H1 (cell line): ENCODE measurements around the gene LINC01488. TPM values are rescaled to one million over a fixed set of nuclear protein-coding genes. Genes with fewer than 3 reads are reported as not detected.

Experiments
- CTCF ChIA-PET: fragments of 300-600 bp; sonication (Branson Sonifier 250); formaldehyde crosslinking; loops from one replicate; lab custom pipeline; 2021; ENCODE audit not compliant: partially characterized antibody; lab: Charles Lee
- POLR2A ChIA-PET: fragments of 300-600 bp; sonication (Branson Sonifier 250); formaldehyde crosslinking; loops from one replicate; lab custom pipeline; 2021; ENCODE audit warnings: inconsistent platforms; ENCODE audit not compliant: partially characterized antibody; lab: Charles Lee
- DNase-seq, 2 experiments: peaks; one replicate each; pipeline versions ENCODE4 v3.0.0 to v3.0.0-alpha.2; 2010 to 2022; ENCODE audit warnings: low spot score in 2 of 2, low read depth in 1 of 2, mixed read lengths in 1 of 2
- FAIRE-seq: peaks from 2 replicates; lab custom pipeline; 2011; peaks lifted over from hg19 to GRCh38; lab: Jason Lieb, UNC
- H2AFZ ChIP-seq: 2 replicates; pipeline ENCODE4 v1.8.1; 2012; ENCODE audit warnings: low read length, inconsistent platforms
- H2AK5ac ChIP-seq: 2 replicates; pipeline ENCODE4 v1.6.1; 2013; ENCODE audit warnings: low read depth, low read length
- H2BK120ac ChIP-seq: replicated peaks from 2 replicates; pipeline ENCODE3; 2013; ENCODE audit warnings: low read depth, low read length, inconsistent platforms
- H2BK12ac ChIP-seq: 2 replicates; pipeline ENCODE4 v1.6.1; 2013; ENCODE audit warnings: low read depth, low read length
- H2BK15ac ChIP-seq: 2 replicates; pipeline ENCODE4 v1.6.1; 2013; ENCODE audit warnings: low read length
- H2BK20ac ChIP-seq: 2 replicates; pipeline ENCODE4 v1.6.1; 2013; ENCODE audit warnings: low read length
- H2BK5ac ChIP-seq: 2 replicates; pipeline ENCODE4 v1.6.1; 2013; ENCODE audit warnings: low read depth, low read length
- H3K14ac ChIP-seq: 2 replicates; pipeline ENCODE4 v1.6.1; 2013; ENCODE audit warnings: inconsistent platforms; ENCODE audit not compliant: insufficient read length
- H3K18ac ChIP-seq: 2 replicates; pipeline ENCODE4 v1.6.1; 2013; ENCODE audit warnings: low read length; ENCODE audit errors: extremely low read depth
- H3K23ac ChIP-seq: 2 replicates; pipeline ENCODE4 v1.6.1; 2013; ENCODE audit warnings: inconsistent platforms; ENCODE audit not compliant: insufficient read length
- H3K23me2 ChIP-seq: 2 replicates; pipeline ENCODE4 v1.6.1; 2013; ENCODE audit warnings: low read depth, low read length
- H3K27ac ChIP-seq: 2 replicates; pipeline ENCODE4 v1.6.1; 2011; ENCODE audit warnings: low read depth, low read length, inconsistent platforms
- H3K27me3 ChIP-seq, 4 experiments: replicated peaks in 1 of 4; 1 replicate in 1 of 4; 2 replicates in 3 of 4; pipeline versions ENCODE4 v1.6.1 to v1.8.1; 2011 to 2013; ENCODE audit warnings: low read length in 3 of 4, mild to moderate bottlenecking in 3 of 4, inconsistent platforms in 2 of 4, mixed read lengths in 2 of 4, moderate library complexity in 1 of 4; ENCODE audit not compliant: control insufficient read depth in 3 of 4, insufficient read depth in 3 of 4; ENCODE audit errors: extremely low read depth in 1 of 4
- H3K36me3 ChIP-seq, 4 experiments: 2 replicates each; pipeline versions ENCODE4 v1.6.1 to v1.8.1; 2011 to 2013; ENCODE audit warnings: mild to moderate bottlenecking in 4 of 4, low read length in 3 of 4, moderate library complexity in 2 of 4, control low read depth in 1 of 4, inconsistent platforms in 1 of 4; ENCODE audit not compliant: insufficient read depth in 4 of 4, control insufficient read depth in 2 of 4
- H3K4ac ChIP-seq: replicated peaks from 2 replicates; pipeline ENCODE3; 2013; ENCODE audit warnings: low read length, low read depth, mixed read lengths, inconsistent platforms; ENCODE audit not compliant: insufficient read length
- H3K4me1 ChIP-seq, 4 experiments: replicated peaks in 1 of 4; 1 replicate in 1 of 4; 2 replicates in 3 of 4; pipeline versions ENCODE4 v1.6.1 to v1.8.1; 2011 to 2013; ENCODE audit warnings: low read length in 3 of 4, inconsistent platforms in 2 of 4, mixed read lengths in 1 of 4; ENCODE audit not compliant: insufficient read depth in 4 of 4, control insufficient read depth in 3 of 4
- H3K4me2 ChIP-seq, 2 experiments: 2 replicates each; pipeline versions ENCODE4 v1.6.1 to v1.8.1; 2011 to 2013; ENCODE audit warnings: low read depth in 2 of 2, low read length in 2 of 2, control low read depth in 1 of 2, inconsistent platforms in 1 of 2, mild to moderate bottlenecking in 1 of 2; ENCODE audit not compliant: insufficient read depth in 1 of 2
- H3K4me3 ChIP-seq, 4 experiments: fragments of 200-600, 300-600 bp in 1 of 4; sonication (generic), shearing (Covaris generic), sonication (Bioruptor Twin) in 1 of 4; 2 replicates each; pipeline versions ENCODE4 v1.5.1 to v1.8.1; 2011 to 2016; ENCODE audit warnings: low read length in 4 of 4, low read depth in 3 of 4, control low read depth in 2 of 4, inconsistent platforms in 2 of 4, mild to moderate bottlenecking in 2 of 4, mixed read lengths in 1 of 4, moderate library complexity in 1 of 4; ENCODE audit not compliant: insufficient read depth in 2 of 4; ENCODE audit errors: extremely low read depth in 1 of 4
- H3K56ac ChIP-seq: replicated peaks from 2 replicates; pipeline ENCODE3; 2013; ENCODE audit warnings: low read depth, mild to moderate bottlenecking, mixed read lengths, low read length, inconsistent platforms; ENCODE audit not compliant: insufficient read length
- H3K79me1 ChIP-seq: 2 replicates; pipeline ENCODE4 v1.6.1; 2013; ENCODE audit warnings: low read depth, low read length, control low read depth
- H3K79me2 ChIP-seq, 2 experiments: 2 replicates each; pipeline versions ENCODE4 v1.6.1 to v1.8.1; 2012 to 2013; ENCODE audit warnings: low read length in 2 of 2, mild to moderate bottlenecking in 2 of 2, inconsistent platforms in 1 of 2; ENCODE audit not compliant: insufficient read depth in 2 of 2, control insufficient read depth in 1 of 2
- H3K9ac ChIP-seq, 4 experiments: replicated peaks in 1 of 4; 1 replicate in 1 of 4; 2 replicates in 3 of 4; pipeline versions ENCODE4 v1.6.1 to v1.8.1; 2011 to 2013; ENCODE audit warnings: low read depth in 3 of 4, low read length in 3 of 4, control low read depth in 2 of 4, mild to moderate bottlenecking in 2 of 4, moderate library complexity in 2 of 4, inconsistent platforms in 1 of 4; ENCODE audit errors: extremely low read depth in 1 of 4
- H3K9me3 ChIP-seq, 2 experiments: 2 replicates each; pipeline versions ENCODE4 v1.6.1 to v1.8.1; 2012 to 2013; ENCODE audit warnings: mild to moderate bottlenecking in 2 of 2, moderate library complexity in 2 of 2, control low read depth in 1 of 2, inconsistent platforms in 1 of 2, low read depth in 1 of 2, low read length in 1 of 2, mixed read lengths in 1 of 2; ENCODE audit not compliant: insufficient read depth in 2 of 2
- H4K20me1 ChIP-seq, 2 experiments: replicated peaks in 1 of 2; 2 replicates each; pipeline versions ENCODE3 to v1.8.1; 2011 to 2013; ENCODE audit warnings: inconsistent platforms in 2 of 2, low read length in 2 of 2, mild to moderate bottlenecking in 1 of 2; ENCODE audit not compliant: insufficient read depth in 2 of 2, control insufficient read depth in 1 of 2
- H4K5ac ChIP-seq: 2 replicates; pipeline ENCODE4 v1.6.1; 2013; ENCODE audit warnings: low read length, low read depth, mixed read lengths, inconsistent platforms; ENCODE audit not compliant: insufficient read length
- H4K8ac ChIP-seq: 2 replicates; pipeline ENCODE4 v1.8.0; 2013; ENCODE audit warnings: mild to moderate bottlenecking, moderate library complexity, low read length, inconsistent platforms; ENCODE audit not compliant: insufficient read depth; ENCODE audit errors: extremely low read depth
- H4K91ac ChIP-seq: replicated peaks from 2 replicates; pipeline ENCODE3; 2013; ENCODE audit warnings: low read length, mixed read lengths, inconsistent platforms; ENCODE audit not compliant: insufficient read length
- WGBS, 2 experiments: shearing (Covaris generic) in 1 of 2; methylation state at CpG; one replicate each; pipeline versions ENCODE4 v1.1.6 to v1.1.7; 2013 to 2015; ENCODE audit warnings: low lambda C conversion rate in 2 of 2, mixed read lengths in 2 of 2, inconsistent platforms in 1 of 2, low coverage in 1 of 2, missing lambda C conversion rate in 1 of 2; ENCODE audit not compliant: insufficient replicate concordance in 2 of 2, insufficient coverage in 1 of 2, insufficient read length in 1 of 2; ENCODE audit errors: extremely low coverage in 1 of 2, missing lambda C conversion rate in 1 of 2; 5-methylcytosine and 5-hydroxymethylcytosine counted together
- polyA plus RNA-seq, 7 experiments: library from polyadenylated mRNA; depleted of rRNA in 3 of 7; stranded (reverse) in 5 of 7; unstranded in 2 of 7; fragments of >200 nt in 5 of 7; fragments of 200-250 nt in 2 of 7; gene quantifications; 1 replicate in 5 of 7; 2 replicates in 1 of 7; 4 replicates in 1 of 7; pipeline versions ENCODE4 v1.2.1 to v1.2.3, GENCODE V29; 2011 to 2013; ENCODE audit warnings: missing spikeins in 2 of 7, mixed read lengths in 2 of 7
- total RNA-seq: library from RNA; stranded (reverse); fragmentation: NEBNext Ultra II Directional; extraction: Animal tissue kit (Norgen Biotek cat#: 25700); gene quantifications from 2 replicates; pipeline ENCODE4 v1.2.1, GENCODE V29; 2021

LINC01488 gene
- total and polyA plus RNA-seq, 2 of the 8 experiments (the other 6 are each of a cell fraction or from before 2014, with no cell fraction given), result not detected

DNA sequence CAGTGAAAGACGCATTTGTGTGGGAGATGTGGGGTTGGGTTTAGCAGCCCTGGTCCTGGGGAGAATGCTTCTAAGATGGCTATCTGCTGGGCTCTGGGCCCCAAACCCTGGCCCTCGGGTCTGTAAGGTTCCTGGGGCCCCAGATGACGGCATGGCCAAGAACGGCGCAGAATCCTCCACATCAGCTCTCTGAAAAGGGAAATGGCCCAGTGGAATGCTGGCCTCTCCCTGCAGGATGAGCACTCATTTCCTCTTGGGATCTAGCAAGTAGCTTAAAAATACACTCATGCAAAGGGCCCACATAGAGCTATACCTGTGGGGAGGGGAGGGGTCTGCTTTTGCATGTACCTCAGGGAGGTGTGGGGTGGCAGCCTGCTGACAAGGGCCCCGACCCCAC lies 37.5 kb upstream of the LINC01488 start:
- Histone ChIP-seq H3K4me3 (peak overlapping the region in 1 of 4 experiments; percentile 38; a peak in 1 of 8 replicates), H3K23ac (no peak overlapping the region), H4K20me1 (no peaks in the 10 kb centered on the region), H2BK15ac (0 out of 2 replicates have a peak overlapping the region, but pooled peaks have one; percentile 61), H3K27me3 (no peaks in the 10 kb centered on the region; a peak in 2 of 7 replicates), H3K9me3 (no peaks in the 10 kb centered on the region), H2BK20ac (peak overlapping the region; percentile 80; the same call in 1 of the 2 replicates), H2AK5ac (peak overlapping the region; percentile 33; the same call in 1 of the 2 replicates), H3K23me2 (no peaks in the 10 kb centered on the region), H2BK120ac (peak overlapping the region; percentile 75), H3K4me1 (peaks cover 13 to 34% (median 27%) of the 10 kb centered on the region in 4 experiments), H4K91ac (peak overlapping the region; percentile 75), H3K14ac (no peak overlapping the region), H2BK12ac (peak overlapping the region; percentile 35), H3K4me2 (peak overlapping the region; percentile 34 to 42; a peak in 2 of 4 replicates), H3K56ac (no peak overlapping the region), H4K8ac (peak overlapping the region; percentile 37), H4K5ac (no peak overlapping the region), H3K4ac (no peak overlapping the region), H3K36me3 (no peaks in the 10 kb centered on the region), H2BK5ac (peak overlapping the region; percentile 71; the same call in 1 of the 2 replicates), H3K9ac (no peak overlapping the region), H3K79me1 (no peaks in the 10 kb centered on the region; the same call in 1 of the 2 replicates), H3K27ac (no peak overlapping the region), H2AFZ (no peak overlapping the region), H3K18ac (peak overlapping the region; percentile 83; the same call in 1 of the 2 replicates), H3K79me2 (no peaks in the 10 kb centered on the region)
- CTCF ChIA-PET, result interaction anchor here (1.0 to 4.3 kb wide), 16 partner anchors 8 to 343 kb away, joined by 3 to 18 read pairs (median 4); partner anchors contain the start of gene MYEOV
- DNase-seq (no peak), FAIRE-seq (no peak)
- WGBS, 2 experiments, result 80% methylated on average over 6 of the region's 6 CpGs; no CpG with 5 or more reads in 1 of the 2 experiments
- POLR2A ChIA-PET, result interaction anchor here (0.7 to 2.7 kb wide), 4 partner anchors 11 to 231 kb away, joined by 3 to 13 read pairs (median 3); partner anchors contain the start of gene LTO1
